K562 treated with DMSO at 1 percent for 4 hours (cell line): ENCODE measurements around the gene NOB1. TPM values are rescaled to one million over a fixed set of nuclear protein-coding genes. Genes with fewer than 3 reads are reported as not detected.

Experiments
- total RNA-seq: library from RNA; unstranded; fragments of 300-600 nt; gene quantifications from 2 replicates; pipeline ENCODE4 v1.2.3, GENCODE V29; 2022; ENCODE audit not compliant: insufficient read depth

The NOB1 gene
- total RNA-seq: 79.7 and 83.9 TPM in 2 replicates

DNA sequence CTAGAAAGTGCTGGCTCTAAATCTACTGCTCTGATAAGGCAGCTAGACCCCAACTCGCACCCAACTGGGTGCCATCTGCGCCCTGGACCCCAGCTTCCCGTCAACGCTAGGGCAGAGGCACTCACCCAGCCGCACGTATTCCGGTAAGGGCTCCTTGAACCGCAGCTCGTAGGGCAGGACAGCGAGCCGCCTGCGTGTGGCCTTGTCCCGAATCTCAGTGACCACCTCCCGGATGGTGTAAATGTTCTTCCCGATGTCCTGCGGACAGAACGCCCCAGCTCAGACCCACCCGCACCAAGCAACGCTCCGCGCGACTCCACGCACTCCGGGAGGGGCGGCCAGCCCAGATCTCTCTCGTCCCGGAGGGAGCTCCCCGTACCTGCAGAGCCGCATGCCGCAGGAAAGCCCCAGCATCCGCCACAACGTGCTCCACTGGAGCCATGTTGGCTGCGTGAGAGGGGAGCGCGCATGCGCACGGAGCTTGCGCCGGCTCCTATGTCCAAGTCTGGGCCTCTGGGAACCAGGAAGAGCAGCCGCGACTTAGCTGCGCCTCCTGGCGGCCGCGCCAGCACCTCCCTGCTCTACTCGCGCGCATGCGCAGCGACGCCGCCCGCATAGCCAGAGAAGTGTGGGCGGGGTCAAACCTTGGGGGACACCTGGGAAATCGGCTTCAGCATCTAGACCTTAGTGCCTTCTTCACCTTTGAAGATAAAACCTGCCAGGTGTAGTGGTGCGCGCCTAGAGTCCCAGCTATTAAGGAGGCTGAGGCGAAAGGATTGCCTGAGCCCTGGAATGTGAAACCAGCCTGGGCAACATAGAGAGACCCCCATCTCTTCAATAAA is at the start of gene NOB1:
Gene NOB1, minus strand, starts transcription at position 458 of the 842 bp plus-strand sequence. Its CDS starts 16 bp downstream, at position 442.

DNA sequence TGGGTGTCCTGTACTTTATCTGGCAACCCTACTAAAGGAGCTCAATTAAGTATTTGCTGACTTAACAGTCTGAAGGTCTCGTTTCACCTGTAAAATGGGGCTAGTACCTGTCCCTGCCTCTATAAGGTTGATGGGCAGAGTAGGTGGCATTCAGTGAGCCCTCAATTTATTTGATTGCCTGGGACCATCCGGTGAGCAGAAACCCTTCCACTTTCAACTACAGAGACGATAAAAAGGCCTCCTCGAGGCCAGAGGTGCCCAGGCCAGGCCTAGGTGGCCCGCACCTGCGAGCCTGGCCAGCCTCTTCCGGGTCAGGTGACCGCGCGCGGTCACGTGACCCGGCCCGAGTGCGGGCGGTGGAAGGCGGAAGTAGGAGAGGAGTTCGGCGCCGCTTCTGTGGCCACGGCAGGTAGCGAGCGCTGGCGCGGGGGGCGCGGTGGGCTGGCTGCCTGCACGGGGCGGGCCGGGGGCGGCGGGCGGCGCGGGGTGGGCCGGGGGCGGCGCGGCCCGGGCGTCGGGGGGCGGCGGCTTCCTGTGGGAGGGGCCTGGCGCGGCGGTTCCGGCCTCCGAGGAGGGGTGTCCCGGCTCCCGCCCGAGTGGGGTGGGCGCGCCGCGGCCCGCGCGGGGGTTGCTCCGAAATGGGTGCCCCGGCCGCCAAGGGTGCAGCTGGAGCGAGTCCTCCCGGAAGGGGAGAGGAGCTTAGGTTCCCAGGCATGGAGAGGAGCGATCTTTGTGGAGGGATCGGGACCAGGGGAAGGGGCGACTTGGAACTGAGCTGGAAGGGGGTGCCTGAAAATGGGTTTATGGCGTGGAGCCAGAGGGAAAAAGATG is 7.5 kb upstream of the NOB1 start, which contains the start of gene WWP2:
Gene WWP2, plus strand, starts transcription at position 350 of the 831 bp plus-strand sequence. CDS start 24,679 bp downstream, outside the sequence.

DNA sequence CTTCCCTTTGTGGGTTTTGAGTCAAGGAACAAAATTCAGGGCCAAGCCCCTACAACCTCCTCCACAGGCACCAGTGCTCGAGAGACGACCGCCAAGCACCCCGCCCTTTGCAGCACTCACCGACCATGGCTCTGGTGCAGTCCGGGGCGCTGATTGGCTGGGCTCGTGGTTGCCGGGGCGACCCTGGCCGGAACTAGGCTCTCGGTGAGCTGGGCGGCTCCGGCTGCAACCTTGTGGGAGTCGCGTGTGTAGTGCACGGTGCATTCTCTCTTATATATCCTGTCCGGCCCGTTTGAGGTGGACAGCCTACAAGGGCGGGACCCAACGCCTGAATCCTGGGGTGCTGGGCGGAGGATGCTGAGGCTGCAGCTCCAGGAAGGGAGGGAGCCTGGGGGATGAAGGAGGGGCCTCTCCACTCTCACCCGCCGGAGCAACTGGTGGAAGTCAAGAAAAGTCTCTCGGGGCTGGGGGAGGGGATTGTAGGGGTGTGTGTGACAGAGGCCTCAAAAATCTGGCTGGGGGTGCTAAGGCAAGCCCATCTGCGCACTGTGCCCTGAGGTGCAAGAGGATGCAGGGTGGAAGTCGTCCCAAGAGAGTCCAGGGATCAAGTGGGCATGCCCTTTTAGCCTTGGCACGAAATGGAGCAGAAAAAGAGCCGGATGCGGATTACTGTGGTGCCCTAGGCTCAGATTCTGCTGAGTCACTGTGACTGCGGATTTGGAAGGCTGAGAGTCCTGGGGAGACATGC is 28.2 kb downstream of the NOB1 start, which contains the start of gene NQO1:
Gene NQO1, minus strand, starts transcription at position 248 of the 748 bp plus-strand sequence. Its CDS starts 121 bp downstream, at position 127.

Other genes with a start within 250 kb of the NOB1 start
- gene NFAT5, start 189.0 kb downstream of the NOB1 start, total RNA-seq: 3.6 and 6.8 TPM in 2 replicates
- 119 and 132 TPM in 2 replicates for gene NQO1, start 28.4 kb downstream of the NOB1 start, total RNA-seq
- gene WWP2, start 7.4 kb upstream of the NOB1 start, total RNA-seq: 22.0 and 23.5 TPM in 2 replicates
- 0.53 and 1.0 TPM in 2 replicates for gene CLEC18A, start 196.4 kb upstream of the NOB1 start, total RNA-seq